HepG2 (cell line): ENCODE data around the gene HES7.
"Not testable (repeated sequence)": the region's sequence is repeated elsewhere in the genome, so short reads cannot be mapped to it uniquely, and the experiment has no call there.

Experiments used
- GABPA ChIP-seq, 2 experiments: IDR thresholded peaks; 2 replicates each; pipeline ENCODE4 v1.6.1; 2011 to 2016; ENCODE audit warnings: low read depth in 2 of 2, low read length in 1 of 2, missing biosample characterization in 1 of 2, missing genetic modification characterization in 1 of 2
- HIC2 ChIP-seq: sonication (generic); formaldehyde crosslinking; IDR thresholded peaks from 2 replicates; pipeline ENCODE4 v1.9.0; 2022; ENCODE audit warnings: low read depth, missing genetic modification reagents
- POLR2A ChIP-seq, 2 experiments: IDR thresholded peaks; 2 replicates each; pipeline ENCODE4 v1.6.1; 2011; ENCODE audit warnings: low read depth in 2 of 2, low read length in 2 of 2, mild to moderate bottlenecking in 1 of 2, moderate library complexity in 1 of 2; ENCODE audit not compliant: insufficient read depth in 1 of 2
- RAD21 ChIP-seq: fragments of 450-650 bp; formaldehyde crosslinking; IDR thresholded peaks from 2 replicates; pipeline ENCODE4 v1.5.0; 2020; ENCODE audit warnings: mild to moderate bottlenecking
- ZNF232 ChIP-seq: sonication (generic); formaldehyde crosslinking; IDR thresholded peaks from 2 replicates; pipeline ENCODE4 v1.4.0; 2020; ENCODE audit warnings: missing genetic modification reagents, borderline replicate concordance

GRCh38 chr17:8077939-8078338 is 46.0 kb downstream of the HES7 start:
- not testable (repeated sequence) for TF ChIP-seq POLR2A (IDR thresholded peaks at IDR 0.05; ENCODE audit: insufficient read depth in 1 of 2, low read depth in 2 of 2, low read length in 2 of 2); GABPA (IDR thresholded peaks at IDR 0.05; ENCODE audit: low read depth, low read length); GABPA (CRISPR knock-in tag; IDR thresholded peaks at IDR 0.05; ENCODE audit: low read depth); ZNF232 (CRISPR knock-in tag); RAD21 (CRISPR knock-in tag); HIC2 (CRISPR knock-in tag)
